Measurements from ENCODE around the gene TAX1BP3.

The TAX1BP3 gene

GRCh38 chr17:3668279-3669084 lies at the start of gene TAX1BP3, which contains the start of gene EMC6 (continued):
- peak; percentile 38; the same call in 1 of the 2 replicates for TF ChIP-seq ZBTB11 (tag by site-specific recombination; conservative IDR thresholded peaks at IDR 0.05; ENCODE audit: low read depth)
- TF ChIP-seq ZFP3 (tag by site-specific recombination; IDR thresholded peaks at IDR 0.05; ENCODE audit: low read depth), result no peak
- peak; percentile 47; the same call in 1 of the 2 replicates for TF ChIP-seq BCL11A (tag by site-specific recombination; IDR thresholded peaks at IDR 0.05; ENCODE audit: low read depth)
- no peak for TF ChIP-seq ZNF211 (tag by site-specific recombination; IDR thresholded peaks at IDR 0.05; ENCODE audit: low read depth)
- peak; percentile 15; the same call in 1 of the 2 replicates for TF ChIP-seq ZFP37 (tag by site-specific recombination; IDR thresholded peaks at IDR 0.05)
- no peak for TF ChIP-seq TSHZ1 (tag by site-specific recombination; IDR thresholded peaks at IDR 0.05; ENCODE audit: borderline replicate concordance)
- no peak for TF ChIP-seq ZNF302 (tag by site-specific recombination; IDR thresholded peaks at IDR 0.05; ENCODE audit: low read depth)
- no peak for TF ChIP-seq ZNF558 (tag by site-specific recombination; IDR thresholded peaks at IDR 0.05)
- peak; percentile 28 for TF ChIP-seq ZXDB (tag by site-specific recombination; IDR thresholded peaks at IDR 0.05)
- TF ChIP-seq ZNF138 (tag by site-specific recombination; IDR thresholded peaks at IDR 0.05; ENCODE audit: borderline replicate concordance), result no peak
- no peak for TF ChIP-seq HOXA7 (CRISPR knock-in tag; IDR thresholded peaks at IDR 0.05; ENCODE audit: borderline replicate concordance)
- no peak for TF ChIP-seq ZNF366 (tag by site-specific recombination; conservative IDR thresholded peaks at IDR 0.05)
- no peak for TF ChIP-seq PRDM4 (tag by site-specific recombination; IDR thresholded peaks at IDR 0.05)
- TF ChIP-seq ZNF610 (tag by site-specific recombination; IDR thresholded peaks at IDR 0.05; ENCODE audit: borderline replicate concordance), result peak; percentile 62; the same call in 1 of the 2 replicates
- TF ChIP-seq SALL2 (tag by site-specific recombination; IDR thresholded peaks at IDR 0.05; ENCODE audit: borderline replicate concordance), result no peak
- TF ChIP-seq ZNF2 (tag by site-specific recombination; IDR thresholded peaks at IDR 0.05), result 0 out of 2 replicates have a peak, but pooled peaks have one; percentile 73
- TF ChIP-seq ELK4 (IDR thresholded peaks at IDR 0.05; ENCODE audit: borderline replicate concordance, low read depth, low read length), result no peak
- no peak for TF ChIP-seq SCRT2 (tag by site-specific recombination; IDR thresholded peaks at IDR 0.05)
- no peak for TF ChIP-seq INSM2 (tag by site-specific recombination; IDR thresholded peaks at IDR 0.05)
- TF ChIP-seq ZNF639 (tag by site-specific recombination; IDR thresholded peaks at IDR 0.05), result no peak
- no peak; the same call in 1 of the 2 replicates for TF ChIP-seq ZBTB21 (tag by site-specific recombination; IDR thresholded peaks at IDR 0.05)
- no peak for TF ChIP-seq ZIC2 (tag by site-specific recombination; IDR thresholded peaks at IDR 0.05)

Measured in HEK293 (cell line).